Large intestine (tissue), 3 donors: Measurements from ENCODE around the gene CREBRF. TPM values are rescaled to one million over a fixed set of nuclear protein-coding genes. Genes with fewer than 3 reads are reported as not detected.
"Not testable (repeated sequence)": the region's sequence is repeated elsewhere in the genome, so short reads cannot be mapped to it uniquely, and the experiment has no call there.

Experiments used
- DNase-seq, 2 donors: peaks; one replicate each; pipeline versions ENCODE4 v3.0.0 to v3.0.0-alpha.2; 2013
- H3K27ac ChIP-seq: one replicate; pipeline ENCODE4 v1.5.1; 2013; ENCODE audit warnings: low read length
- H3K27me3 ChIP-seq: 2 replicates; pipeline ENCODE4 v1.6.1; 2013; ENCODE audit warnings: low read length; ENCODE audit not compliant: control insufficient read depth, insufficient read depth
- H3K36me3 ChIP-seq: 2 replicates; pipeline ENCODE4 v1.6.1; 2013; ENCODE audit warnings: low read length; ENCODE audit not compliant: control insufficient read depth, insufficient read depth
- H3K4me1 ChIP-seq: one replicate; pipeline ENCODE4 v1.6.1; 2013; ENCODE audit warnings: low read length; ENCODE audit not compliant: control insufficient read depth, insufficient read depth
- H3K4me3 ChIP-seq: one replicate; pipeline ENCODE4 v1.5.1; 2013; ENCODE audit warnings: low read length
- H3K9me3 ChIP-seq: one replicate; pipeline ENCODE4 v1.6.1; 2013; ENCODE audit warnings: mild to moderate bottlenecking, low read depth, low read length, moderate library complexity; ENCODE audit not compliant: control insufficient read depth
- WGBS: methylation state at CpG from one replicate; pipeline ENCODE4 v1.1.5; 2013; ENCODE audit warnings: low lambda C conversion rate; ENCODE audit not compliant: insufficient coverage; 5-methylcytosine and 5-hydroxymethylcytosine counted together
- polyA plus RNA-seq: library from polyadenylated mRNA; unstranded; fragments of 120-200 nt; gene quantifications from one replicate; pipeline ENCODE4 v1.2.1, GENCODE V29; 2013

Gene CREBRF
- polyA plus RNA-seq, 1 donor, result 21.2 TPM

DNA sequence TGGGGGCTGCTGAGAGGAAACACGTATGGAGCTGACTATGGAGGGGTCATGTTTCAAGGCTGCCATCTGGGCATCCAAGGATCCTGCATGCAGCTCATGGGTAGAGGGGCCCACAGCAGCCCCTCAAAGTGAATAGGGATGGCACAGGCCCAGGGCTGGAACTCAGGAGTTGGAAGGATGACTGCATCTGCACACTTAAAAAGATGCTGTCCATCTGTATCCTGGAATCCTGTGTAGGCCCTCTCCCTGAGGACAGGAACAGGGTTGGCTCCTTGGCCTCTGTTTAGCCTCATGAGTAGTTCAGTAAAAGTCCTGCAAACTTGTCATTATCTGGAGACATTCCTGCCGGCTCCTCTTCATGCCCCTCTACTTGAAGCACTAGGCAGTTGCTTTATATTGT, 92.2 kb downstream of the CREBRF start:
- WGBS, result no CpG with 5 or more reads among the region's 2 CpGs
- Histone ChIP-seq H3K36me3 (peaks cover 23% of the 10 kb centered on the region), H3K9me3 (no peaks in the 10 kb centered on the region), H3K27ac (no peak overlapping the region), H3K4me1 (no peaks in the 10 kb centered on the region), H3K27me3 (no peaks in the 10 kb centered on the region), H3K4me3 (no peak overlapping the region)
- no peak for DNase-seq

DNA sequence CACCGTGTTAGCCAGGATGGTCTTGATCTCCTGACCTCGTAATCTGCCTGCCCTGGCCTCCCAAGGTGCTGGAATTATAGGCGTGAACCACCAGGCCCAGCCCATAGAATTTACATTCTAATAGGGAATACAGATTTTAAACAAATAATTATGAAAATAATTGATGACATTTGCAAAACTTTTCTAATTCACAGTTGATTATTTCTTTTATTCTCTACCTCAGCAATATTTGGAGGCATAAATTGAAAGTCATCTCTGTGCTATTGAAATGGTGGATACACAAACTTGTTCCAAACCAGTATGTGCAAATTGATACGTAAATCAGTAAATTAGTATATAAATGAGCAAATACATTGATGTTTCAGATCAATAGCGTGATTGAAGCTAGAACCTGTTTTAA, 96.4 kb downstream of the CREBRF start:
- H3K36me3 ChIP-seq, result peaks cover 44% of the 10 kb centered on the region
- H3K9me3 ChIP-seq, result no peaks in the 10 kb centered on the region
- DNase-seq, result no peak
- no peak overlapping the region for H3K27ac ChIP-seq
- no peak overlapping the region for H3K4me3 ChIP-seq
- H3K27me3 ChIP-seq, result no peaks in the 10 kb centered on the region
- WGBS, result 100% methylated on average over 1 of the region's 5 CpGs
- H3K4me1 ChIP-seq, result no peaks in the 10 kb centered on the region

DNA sequence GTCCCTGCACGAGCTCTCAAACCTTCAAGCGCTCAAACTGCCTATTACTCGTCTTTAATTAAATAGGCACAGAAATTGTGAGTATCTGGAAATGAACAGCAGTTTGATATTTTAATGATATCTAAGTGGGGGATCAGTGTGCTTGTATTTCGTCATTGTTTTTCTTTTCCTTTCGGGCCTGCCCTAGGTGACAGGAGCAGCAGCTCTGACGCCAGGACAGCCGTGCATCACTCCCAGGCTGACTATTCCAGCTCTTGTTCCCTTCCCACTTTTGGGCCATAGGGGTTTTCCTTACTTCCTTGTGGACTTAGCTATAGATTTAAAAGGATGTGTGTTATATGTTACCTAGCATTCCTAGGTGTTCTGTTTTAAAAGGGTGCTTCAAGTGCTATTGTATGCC, 97.7 kb downstream of the CREBRF start:
- no peaks in the 10 kb centered on the region for H3K27me3 ChIP-seq
- H3K27ac ChIP-seq, result no peak overlapping the region
- no peaks in the 10 kb centered on the region for H3K4me1 ChIP-seq
- no peak overlapping the region for H3K4me3 ChIP-seq
- WGBS, result no CpG with 5 or more reads among the region's 7 CpGs
- no peaks in the 10 kb centered on the region for H3K9me3 ChIP-seq
- peaks cover 45% of the 10 kb centered on the region for H3K36me3 ChIP-seq
- DNase-seq, result no peak

DNA sequence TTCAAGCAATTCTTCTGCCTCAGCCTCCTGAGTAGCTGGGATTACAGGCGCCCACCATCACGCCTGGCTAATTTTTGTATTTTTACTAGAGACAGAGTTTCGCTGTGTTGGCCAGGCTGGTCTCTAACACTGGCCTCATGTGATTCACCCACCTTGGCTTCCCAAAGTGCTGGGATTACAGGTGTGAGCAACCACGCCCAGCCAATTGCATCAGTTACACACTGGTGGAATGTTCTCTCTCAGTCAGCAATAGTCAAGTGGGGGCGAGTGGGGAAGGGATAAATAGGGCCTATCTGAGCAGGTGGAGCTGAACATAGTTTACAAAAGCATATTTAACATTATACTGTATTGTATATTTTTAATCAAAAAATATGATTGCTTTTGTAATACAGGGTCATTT, 98.5 kb downstream of the CREBRF start:
- not testable (repeated sequence) for DNase-seq, H3K4me3 ChIP-seq, H3K4me1 ChIP-seq, H3K27me3 ChIP-seq, H3K27ac ChIP-seq, H3K9me3 ChIP-seq
- peaks cover 39% of the 10 kb centered on the region for H3K36me3 ChIP-seq
- no CpG with 5 or more reads among the region's 5 CpGs for WGBS

DNA sequence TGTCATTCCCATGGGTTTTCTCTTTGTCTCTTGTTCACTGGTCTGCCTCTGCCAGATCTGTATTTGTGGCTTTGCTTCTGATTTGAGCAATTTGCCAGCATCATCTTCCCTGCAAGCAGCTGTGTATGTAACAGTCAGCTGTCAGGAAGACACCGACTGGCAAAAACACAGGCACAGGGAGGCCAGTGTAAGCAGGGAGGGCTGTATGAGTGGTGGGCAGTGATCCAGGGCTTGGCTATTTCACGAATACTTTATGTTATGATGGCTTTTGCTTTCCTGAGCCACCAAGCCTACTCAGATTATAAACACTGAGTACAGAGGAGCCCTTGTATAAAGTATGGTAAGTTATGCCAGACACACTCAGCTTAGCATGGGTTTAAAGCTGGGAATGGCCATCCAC, 99.8 kb downstream of the CREBRF start:
- Histone ChIP-seq H3K4me3 (no peak overlapping the region), H3K9me3 (no peaks in the 10 kb centered on the region), H3K4me1 (no peaks in the 10 kb centered on the region), H3K27ac (no peak overlapping the region), H3K36me3 (peaks cover 50% of the 10 kb centered on the region), H3K27me3 (no peaks in the 10 kb centered on the region)
- no peak for DNase-seq
- no CpG with 5 or more reads among the region's 2 CpGs for WGBS

DNA sequence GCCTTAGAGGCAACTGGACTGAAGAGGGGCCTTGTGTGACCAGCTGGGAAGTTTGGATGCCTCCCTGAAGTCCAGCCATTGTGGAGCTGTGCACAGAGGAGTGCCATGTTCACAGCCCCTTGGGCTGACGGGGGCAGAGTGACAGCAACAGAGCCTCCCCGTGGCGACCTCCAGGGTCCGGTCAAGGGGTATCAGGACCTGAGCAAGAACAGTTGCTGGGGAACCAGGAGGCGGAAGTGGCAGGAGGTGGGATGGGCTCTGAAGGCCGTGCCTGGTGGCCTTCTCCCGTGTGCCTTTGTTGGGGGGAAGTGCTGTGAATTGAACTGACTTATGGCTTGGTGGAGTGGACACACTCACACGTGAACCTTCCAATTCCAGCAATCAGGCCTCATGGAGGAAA, 102.2 kb downstream of the CREBRF start:
- Histone ChIP-seq H3K36me3 (peaks cover 60% of the 10 kb centered on the region), H3K9me3 (no peaks in the 10 kb centered on the region), H3K4me3 (no peak overlapping the region), H3K27me3 (no peaks in the 10 kb centered on the region), H3K27ac (no peak overlapping the region), H3K4me1 (no peaks in the 10 kb centered on the region)
- no CpG with 5 or more reads among the region's 8 CpGs for WGBS
- no peak for DNase-seq

DNA sequence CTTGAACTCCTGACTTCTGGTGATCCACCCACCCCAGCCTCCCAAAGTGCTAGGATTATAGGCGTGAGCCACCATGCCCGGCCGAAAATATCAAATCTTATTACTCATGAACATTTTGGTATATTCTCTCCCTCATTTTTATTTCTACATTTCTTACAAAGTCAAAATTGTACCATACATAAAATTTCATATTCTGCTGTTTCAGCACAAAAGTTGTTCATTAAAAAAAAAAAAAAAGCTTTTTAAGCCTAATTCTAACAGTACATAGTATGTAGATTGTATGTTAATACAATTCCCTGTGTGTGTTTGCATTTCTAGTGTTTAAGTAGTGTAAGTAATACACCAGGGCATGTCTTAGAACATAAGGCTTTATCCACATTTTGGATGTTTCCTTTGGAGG, 103.1 kb downstream of the CREBRF start:
- H3K4me3 ChIP-seq, result no peak overlapping the region
- WGBS, result no CpG with 5 or more reads among the region's 3 CpGs
- no peak for DNase-seq
- H3K36me3 ChIP-seq, result peaks cover 61% of the 10 kb centered on the region
- no peaks in the 10 kb centered on the region for H3K9me3 ChIP-seq
- H3K27me3 ChIP-seq, result no peaks in the 10 kb centered on the region
- H3K4me1 ChIP-seq, result no peaks in the 10 kb centered on the region
- H3K27ac ChIP-seq, result no peak overlapping the region

DNA sequence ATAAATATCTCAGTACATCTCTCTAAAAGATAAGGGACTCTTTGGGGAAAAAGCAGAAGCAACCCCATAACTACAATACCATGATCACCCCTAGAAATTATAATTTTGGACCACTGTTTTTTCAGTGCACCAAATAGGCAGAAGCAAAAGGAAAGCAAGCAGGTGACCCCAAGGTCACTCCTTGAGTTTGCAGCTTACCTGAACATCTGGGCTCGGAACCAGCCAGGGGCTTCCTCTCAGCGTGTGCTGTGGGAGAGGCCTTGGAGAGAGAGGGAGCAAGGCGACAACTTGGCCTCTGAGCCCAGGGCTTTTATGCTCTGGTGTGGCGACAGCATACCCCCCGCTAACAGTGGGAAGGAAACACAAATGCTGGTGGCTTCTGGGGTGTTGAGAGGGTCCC, 105.0 kb downstream of the CREBRF start:
- H3K36me3 ChIP-seq, result peaks cover 50% of the 10 kb centered on the region
- H3K4me3 ChIP-seq, result no peak overlapping the region
- no peaks in the 10 kb centered on the region for H3K27me3 ChIP-seq
- H3K9me3 ChIP-seq, result no peaks in the 10 kb centered on the region
- H3K4me1 ChIP-seq, result no peaks in the 10 kb centered on the region
- H3K27ac ChIP-seq, result no peak overlapping the region
- no CpG with 5 or more reads among the region's 5 CpGs for WGBS
- no peak for DNase-seq

DNA sequence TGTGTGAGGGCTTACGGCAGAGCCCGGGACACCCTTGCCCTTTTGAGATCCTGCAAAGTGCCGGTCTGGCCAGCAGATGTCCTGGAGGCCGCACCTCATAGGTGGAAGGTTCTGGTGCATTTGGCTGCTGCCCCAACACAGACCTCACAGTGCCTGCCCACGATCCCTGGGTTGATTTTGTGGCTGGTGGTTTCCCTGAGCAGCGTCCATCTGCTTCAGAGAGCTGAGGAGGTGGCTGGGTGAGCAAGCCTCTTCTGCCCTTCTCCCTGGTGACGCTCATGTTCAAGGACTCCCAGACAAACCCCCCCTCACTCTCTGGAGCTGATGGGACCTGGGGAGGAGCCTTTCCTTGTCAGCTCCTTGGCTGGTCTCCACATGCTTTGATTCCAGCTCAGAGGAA, 107.1 kb downstream of the CREBRF start:
- no peak overlapping the region for H3K4me3 ChIP-seq
- peaks cover 36% of the 10 kb centered on the region for H3K36me3 ChIP-seq
- no peak for DNase-seq
- H3K9me3 ChIP-seq, result no peaks in the 10 kb centered on the region
- H3K27ac ChIP-seq, result no peak overlapping the region
- no peaks in the 10 kb centered on the region for H3K27me3 ChIP-seq
- no CpG with 5 or more reads among the region's 7 CpGs for WGBS
- H3K4me1 ChIP-seq, result no peaks in the 10 kb centered on the region

DNA sequence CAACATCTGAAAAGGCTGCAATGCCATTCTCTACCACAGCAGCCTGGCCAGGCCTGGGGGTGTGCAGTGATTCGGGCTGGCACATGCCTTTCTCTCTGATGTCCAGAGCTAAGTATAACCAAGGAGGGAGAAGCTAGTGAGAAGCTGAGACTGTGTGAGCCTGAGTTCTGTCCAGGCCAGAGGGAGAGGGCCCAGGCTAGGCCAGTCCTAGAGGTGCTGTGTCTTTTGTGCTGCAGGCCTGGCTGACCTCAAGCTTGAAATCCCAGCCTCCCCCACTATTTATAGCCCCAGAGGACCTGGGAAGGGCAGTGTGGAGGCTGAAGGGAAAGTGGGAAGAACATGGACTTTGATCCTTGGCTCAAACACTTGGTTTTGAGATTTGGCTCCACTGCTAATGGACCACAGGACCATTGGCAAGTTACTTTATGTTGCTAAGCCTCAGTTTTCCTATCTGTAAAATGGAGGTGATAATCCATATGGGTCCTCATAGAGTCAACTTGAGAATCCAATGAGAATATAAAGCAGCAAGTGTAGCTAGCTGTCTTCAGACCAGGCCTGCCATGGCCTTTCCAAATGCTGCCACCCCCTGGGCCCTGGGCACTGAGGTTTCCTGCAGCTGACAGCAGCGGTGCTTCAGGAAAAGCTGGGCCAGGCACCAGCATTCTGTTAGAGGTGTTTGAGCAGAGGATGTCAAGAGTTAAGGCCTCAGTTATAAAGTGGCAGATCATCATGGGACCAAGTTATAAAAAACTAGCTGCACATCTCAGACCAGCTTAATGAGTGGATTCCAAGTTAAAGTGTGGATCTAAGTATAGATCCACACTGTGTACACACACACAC, 109.2 kb downstream of the CREBRF start:
- H3K27ac ChIP-seq, result no peak overlapping the region
- no peak overlapping the region for H3K4me3 ChIP-seq
- no peaks in the 10 kb centered on the region for H3K27me3 ChIP-seq
- no peak for DNase-seq
- WGBS, result no CpG with 5 or more reads among the region's 2 CpGs
- no peaks in the 10 kb centered on the region for H3K4me1 ChIP-seq
- H3K9me3 ChIP-seq, result no peaks in the 10 kb centered on the region
- peaks cover 25% of the 10 kb centered on the region for H3K36me3 ChIP-seq

DNA sequence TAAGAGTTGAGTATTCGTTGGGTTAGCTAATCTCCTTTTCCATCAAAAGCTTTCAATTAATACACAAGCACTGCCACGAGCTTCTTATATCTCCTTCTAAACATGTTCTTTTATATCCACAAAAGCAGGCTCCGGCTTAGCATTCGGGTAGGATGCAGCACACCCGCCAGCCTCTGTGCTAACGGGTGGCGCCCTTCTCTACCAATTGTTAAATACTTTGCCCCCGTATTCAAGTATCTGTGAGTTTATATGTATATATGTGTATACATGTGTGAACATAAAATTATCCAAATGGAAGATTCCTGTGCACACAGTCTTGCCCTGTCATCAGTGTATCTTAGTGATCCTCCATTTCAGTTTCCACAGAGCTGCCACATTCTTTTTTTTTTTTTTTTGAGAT, 116.0 kb downstream of the CREBRF start:
- no CpG with 5 or more reads among the region's 8 CpGs for WGBS

More for the DNA sequence above, 116.0 kb downstream of the CREBRF start:
- no peak for DNase-seq
- H3K9me3 ChIP-seq, result no peaks in the 10 kb centered on the region
- H3K4me3 ChIP-seq, result no peak overlapping the region
- no peaks in the 10 kb centered on the region for H3K4me1 ChIP-seq
- H3K36me3 ChIP-seq, result no peaks in the 10 kb centered on the region
- peaks cover 8% of the 10 kb centered on the region for H3K27me3 ChIP-seq
- H3K27ac ChIP-seq, result no peak overlapping the region
